Measurements from ENCODE around the gene DENND1C.
"Not testable (repeated sequence)": the region's sequence is repeated elsewhere in the genome, so short reads cannot be mapped to it uniquely, and the experiment has no call there.

DENND1C gene

DNA sequence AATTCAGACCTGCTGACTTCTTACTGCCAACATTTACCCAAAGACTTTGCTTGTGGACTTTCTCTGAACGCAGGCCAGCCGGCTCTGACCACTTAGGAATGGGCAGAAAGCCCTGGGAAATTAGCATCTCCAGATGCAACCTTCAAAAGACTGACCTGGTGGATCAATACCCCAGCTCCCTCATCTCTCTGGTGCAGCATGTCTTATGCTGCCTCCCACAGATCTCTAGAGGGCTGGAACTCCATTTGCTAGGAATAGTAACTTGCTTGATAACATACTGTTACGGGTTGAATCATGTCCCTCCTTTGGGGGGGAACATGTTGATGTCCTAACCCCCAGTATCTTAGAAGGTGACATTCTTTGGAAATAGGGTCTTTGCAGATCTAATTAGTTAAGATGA lies 35.1 kb downstream of the DENND1C start:
- Histone ChIP-seq H3K27ac (ENCODE audit: low read depth, low read length) (no peak overlapping the region), H3K9ac (ENCODE audit: low read length in 5 of 5) (no peak overlapping the region), H3K9me3 (ENCODE audit: control insufficient read depth in 5 of 5, low read length in 5 of 5) (peaks cover 0 to 3% (median 0%) of the 10 kb centered on the region in 5 donors), H3K27me3 (ENCODE audit: control insufficient read depth in 5 of 5, insufficient read depth in 4 of 5, low read length in 5 of 5) (no peaks in the 10 kb centered on the region), H3K4me3 (ENCODE audit: low read depth in 1 of 5, low read length in 5 of 5) (no peak overlapping the region), H3K4me1 (ENCODE audit: control insufficient read depth in 5 of 5, insufficient read depth in 5 of 5, low read length in 5 of 5) (no peaks in the 10 kb centered on the region), H3K36me3 (ENCODE audit: control insufficient read depth in 5 of 5, insufficient read depth in 5 of 5, low read length in 5 of 5) (peaks cover 0 to 13% (median 2%) of the 10 kb centered on the region in 5 donors)

GRCh38 chr19:6443986-6444385 lies 37.6 kb downstream of the DENND1C start:
- Histone ChIP-seq H3K9ac (ENCODE audit: low read length in 5 of 5) (no peak overlapping the region), H3K27ac (ENCODE audit: low read depth, low read length) (no peak overlapping the region), H3K27me3 (ENCODE audit: control insufficient read depth in 5 of 5, insufficient read depth in 4 of 5, low read length in 5 of 5) (no peaks in the 10 kb centered on the region), H3K9me3 (ENCODE audit: control insufficient read depth in 5 of 5, low read length in 5 of 5) (peaks cover 0 to 3% (median 0%) of the 10 kb centered on the region in 5 donors), H3K4me3 (ENCODE audit: low read depth in 1 of 5, low read length in 5 of 5) (no peak overlapping the region), H3K4me1 (ENCODE audit: control insufficient read depth in 5 of 5, insufficient read depth in 5 of 5, low read length in 5 of 5) (no peaks in the 10 kb centered on the region), H3K36me3 (ENCODE audit: control insufficient read depth in 5 of 5, insufficient read depth in 5 of 5, low read length in 5 of 5) (peaks cover 0 to 9% (median 2%) of the 10 kb centered on the region in 5 donors)

DNA sequence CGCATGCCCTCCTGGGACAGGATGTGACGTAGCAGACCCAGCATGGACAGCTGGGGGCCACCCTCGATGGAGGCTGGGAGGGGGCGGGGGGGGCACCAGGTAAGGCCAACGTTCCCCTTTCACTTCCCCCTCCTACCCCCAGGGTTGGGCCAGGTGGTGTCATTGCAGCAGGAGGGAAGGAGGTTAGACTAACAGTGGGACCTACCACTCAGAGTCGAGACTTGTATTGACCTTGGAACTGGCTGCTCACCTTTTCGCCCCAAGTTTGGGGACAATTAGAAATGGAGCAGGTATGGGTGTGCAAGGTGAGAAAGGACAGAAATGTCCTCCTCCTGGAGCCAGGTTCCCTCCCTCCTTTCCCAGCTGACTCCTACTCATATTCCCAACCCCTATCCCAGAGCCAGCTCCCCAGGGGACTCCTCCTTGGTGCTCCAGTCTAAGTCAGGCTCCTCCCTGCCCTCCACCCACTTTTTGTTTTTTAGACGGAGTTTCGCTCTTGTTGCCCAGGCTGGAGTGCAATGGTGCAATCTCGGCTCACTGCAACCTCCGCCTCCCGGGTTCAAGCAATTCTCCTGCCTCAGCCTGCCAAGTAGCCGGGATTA lies 39.4 kb downstream of the DENND1C start:
- H3K4me3 ChIP-seq (ENCODE audit: low read depth in 1 of 5, low read length in 5 of 5): no peak overlapping the region
- no peak overlapping the region for H3K27ac ChIP-seq (ENCODE audit: low read depth, low read length)
- peaks cover 0 to 3% (median 0%) of the 10 kb centered on the region in 5 donors for H3K9me3 ChIP-seq (ENCODE audit: control insufficient read depth in 5 of 5, low read length in 5 of 5)
- peaks cover 0 to 2% (median 0%) of the 10 kb centered on the region in 5 donors for H3K27me3 ChIP-seq (ENCODE audit: control insufficient read depth in 5 of 5, insufficient read depth in 4 of 5, low read length in 5 of 5)
- H3K9ac ChIP-seq (ENCODE audit: low read length in 5 of 5): no peak overlapping the region
- H3K36me3 ChIP-seq (ENCODE audit: control insufficient read depth in 5 of 5, insufficient read depth in 5 of 5, low read length in 5 of 5): peaks cover 0 to 7% (median 2%) of the 10 kb centered on the region in 5 donors
- H3K4me1 ChIP-seq (ENCODE audit: control insufficient read depth in 5 of 5, insufficient read depth in 5 of 5, low read length in 5 of 5): no peaks in the 10 kb centered on the region

DNA sequence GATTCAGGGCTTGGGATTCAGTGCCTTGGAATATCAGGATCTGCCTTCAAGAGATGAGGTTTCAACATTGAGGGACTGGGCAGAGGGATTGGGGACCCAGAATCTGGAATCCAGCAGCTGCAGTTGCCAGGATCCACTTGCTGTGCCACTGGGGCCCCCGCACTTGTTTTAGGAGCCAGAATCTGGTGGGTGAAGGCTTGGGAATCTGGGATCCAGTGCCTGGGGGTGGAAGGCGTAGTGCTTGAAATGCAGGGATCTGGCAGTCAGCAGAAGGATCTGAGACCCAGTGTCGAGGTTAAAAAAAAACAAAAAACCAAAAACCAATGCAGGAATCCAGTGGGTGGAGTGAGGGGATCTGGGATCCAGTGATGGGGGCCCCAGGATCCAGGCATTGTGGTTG lies 40.7 kb downstream of the DENND1C start:
- Histone ChIP-seq H3K4me3 (ENCODE audit: low read depth in 1 of 5, low read length in 5 of 5) (no peak overlapping the region), H3K36me3 (ENCODE audit: control insufficient read depth in 5 of 5, insufficient read depth in 5 of 5, low read length in 5 of 5) (peaks cover 0 to 2% (median 0%) of the 10 kb centered on the region in 5 donors), H3K9ac (ENCODE audit: low read length in 5 of 5) (no peak overlapping the region), H3K9me3 (ENCODE audit: control insufficient read depth in 5 of 5, low read length in 5 of 5) (no peaks in the 10 kb centered on the region), H3K27me3 (ENCODE audit: control insufficient read depth in 5 of 5, insufficient read depth in 4 of 5, low read length in 5 of 5) (peaks cover 0 to 2% (median 0%) of the 10 kb centered on the region in 5 donors), H3K4me1 (ENCODE audit: control insufficient read depth in 5 of 5, insufficient read depth in 5 of 5, low read length in 5 of 5) (no peaks in the 10 kb centered on the region), H3K27ac (ENCODE audit: low read depth, low read length) (no peak overlapping the region)

DNA sequence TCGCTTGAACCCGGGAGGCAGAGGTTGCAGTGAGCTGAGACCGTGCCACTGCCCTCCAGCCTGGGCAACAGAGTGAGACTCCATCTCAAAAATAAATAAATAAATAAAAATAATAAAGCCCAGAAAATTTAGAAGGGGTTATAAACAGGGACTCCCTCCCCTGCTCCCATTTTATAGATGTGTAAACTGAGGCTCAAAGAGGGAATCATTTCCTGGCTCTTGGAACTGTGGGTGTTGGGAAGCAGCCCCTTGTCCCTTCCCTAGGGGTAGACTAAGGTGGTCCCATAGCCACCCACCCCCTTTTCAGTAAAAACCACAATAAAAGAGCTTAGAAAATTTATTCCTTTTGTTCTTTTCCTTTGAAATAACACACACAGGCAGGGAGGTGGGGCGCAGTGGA lies 41.8 kb downstream of the DENND1C start:
- Histone ChIP-seq H3K9me3 (ENCODE audit: control insufficient read depth in 5 of 5, low read length in 5 of 5) (no peaks in the 10 kb centered on the region), H3K27ac (ENCODE audit: low read depth, low read length) (no peak overlapping the region), H3K9ac (ENCODE audit: low read length in 5 of 5) (no peak overlapping the region), H3K4me1 (ENCODE audit: control insufficient read depth in 5 of 5, insufficient read depth in 5 of 5, low read length in 5 of 5) (no peaks in the 10 kb centered on the region), H3K4me3 (ENCODE audit: low read depth in 1 of 5, low read length in 5 of 5) (no peak overlapping the region), H3K36me3 (ENCODE audit: control insufficient read depth in 5 of 5, insufficient read depth in 5 of 5, low read length in 5 of 5) (no peaks in the 10 kb centered on the region), H3K27me3 (ENCODE audit: control insufficient read depth in 5 of 5, insufficient read depth in 4 of 5, low read length in 5 of 5) (peaks cover 0 to 2% (median 0%) of the 10 kb centered on the region in 5 donors)

- H3K9ac ChIP-seq (ENCODE audit: low read length in 5 of 5): no peak within 1 kb of the TSS
- no peak within 1 kb of the TSS for H3K4me3 ChIP-seq (ENCODE audit: low read depth in 1 of 5, low read length in 5 of 5)
- H3K27ac ChIP-seq (ENCODE audit: low read depth, low read length): no peak within 1 kb of the TSS
- no peaks in the 10 kb centered on the region for H3K36me3 ChIP-seq (ENCODE audit: control insufficient read depth in 5 of 5, insufficient read depth in 5 of 5, low read length in 5 of 5)
- H3K9me3 ChIP-seq (ENCODE audit: control insufficient read depth in 5 of 5, low read length in 5 of 5): no peaks in the 10 kb centered on the region
- peaks cover 0 to 2% (median 0%) of the 10 kb centered on the region in 5 donors for H3K27me3 ChIP-seq (ENCODE audit: control insufficient read depth in 5 of 5, insufficient read depth in 4 of 5, low read length in 5 of 5)
- H3K4me1 ChIP-seq (ENCODE audit: control insufficient read depth in 5 of 5, insufficient read depth in 5 of 5, low read length in 5 of 5): no peaks in the 10 kb centered on the region
Observed at GRCh38 chr19:6433663-6434062, 47.9 kb downstream of the DENND1C start, which contains the start of gene SLC25A41. SLC25A41 (minus strand) TSS chr19:6433763; CDS start chr19:6433693, 70 bp downstream.

- H3K36me3 ChIP-seq (ENCODE audit: control insufficient read depth in 5 of 5, insufficient read depth in 5 of 5, low read length in 5 of 5): no peaks in the 10 kb centered on the region
- H3K27me3 ChIP-seq (ENCODE audit: control insufficient read depth in 5 of 5, insufficient read depth in 4 of 5, low read length in 5 of 5): peaks cover 0 to 2% (median 0%) of the 10 kb centered on the region in 5 donors
- no peak overlapping the region for H3K27ac ChIP-seq (ENCODE audit: low read depth, low read length)
- no peaks in the 10 kb centered on the region for H3K9me3 ChIP-seq (ENCODE audit: control insufficient read depth in 5 of 5, low read length in 5 of 5)
- H3K9ac ChIP-seq (ENCODE audit: low read length in 5 of 5): no peak overlapping the region
- H3K4me1 ChIP-seq (ENCODE audit: control insufficient read depth in 5 of 5, insufficient read depth in 5 of 5, low read length in 5 of 5): no peaks in the 10 kb centered on the region
- no peak overlapping the region for H3K4me3 ChIP-seq (ENCODE audit: low read depth in 1 of 5, low read length in 5 of 5)
Observed at GRCh38 chr19:6433165-6433564, 48.4 kb downstream of the DENND1C start.

DNA sequence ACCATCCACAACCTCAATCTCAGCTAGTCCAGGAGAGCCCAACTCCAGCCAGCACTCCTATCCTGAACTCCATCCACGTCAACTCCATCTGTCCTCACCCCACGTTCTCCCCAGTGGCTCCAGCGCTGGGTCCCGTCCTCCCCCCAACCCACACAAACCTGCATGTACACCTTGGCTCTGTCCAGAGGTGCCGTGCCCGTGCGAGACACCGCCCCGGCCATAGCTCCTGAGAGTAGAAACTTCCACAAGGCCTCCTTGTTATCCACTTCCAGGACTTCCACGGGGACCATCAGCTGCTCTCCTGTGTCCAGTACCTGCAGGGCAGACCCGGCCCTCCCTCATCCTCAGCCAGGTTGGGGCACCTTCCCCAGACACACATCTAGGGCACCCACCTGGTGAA lies 49.7 kb downstream of the DENND1C start:
- Histone ChIP-seq H3K9ac (ENCODE audit: low read length in 5 of 5) (no peak overlapping the region), H3K4me3 (ENCODE audit: low read depth in 1 of 5, low read length in 5 of 5) (no peak overlapping the region), H3K27me3 (ENCODE audit: control insufficient read depth in 5 of 5, insufficient read depth in 4 of 5, low read length in 5 of 5) (no peaks in the 10 kb centered on the region), H3K27ac (ENCODE audit: low read depth, low read length) (no peak overlapping the region), H3K4me1 (ENCODE audit: control insufficient read depth in 5 of 5, insufficient read depth in 5 of 5, low read length in 5 of 5) (no peaks in the 10 kb centered on the region), H3K36me3 (ENCODE audit: control insufficient read depth in 5 of 5, insufficient read depth in 5 of 5, low read length in 5 of 5) (no peaks in the 10 kb centered on the region), H3K9me3 (ENCODE audit: control insufficient read depth in 5 of 5, low read length in 5 of 5) (no peaks in the 10 kb centered on the region)

DNA sequence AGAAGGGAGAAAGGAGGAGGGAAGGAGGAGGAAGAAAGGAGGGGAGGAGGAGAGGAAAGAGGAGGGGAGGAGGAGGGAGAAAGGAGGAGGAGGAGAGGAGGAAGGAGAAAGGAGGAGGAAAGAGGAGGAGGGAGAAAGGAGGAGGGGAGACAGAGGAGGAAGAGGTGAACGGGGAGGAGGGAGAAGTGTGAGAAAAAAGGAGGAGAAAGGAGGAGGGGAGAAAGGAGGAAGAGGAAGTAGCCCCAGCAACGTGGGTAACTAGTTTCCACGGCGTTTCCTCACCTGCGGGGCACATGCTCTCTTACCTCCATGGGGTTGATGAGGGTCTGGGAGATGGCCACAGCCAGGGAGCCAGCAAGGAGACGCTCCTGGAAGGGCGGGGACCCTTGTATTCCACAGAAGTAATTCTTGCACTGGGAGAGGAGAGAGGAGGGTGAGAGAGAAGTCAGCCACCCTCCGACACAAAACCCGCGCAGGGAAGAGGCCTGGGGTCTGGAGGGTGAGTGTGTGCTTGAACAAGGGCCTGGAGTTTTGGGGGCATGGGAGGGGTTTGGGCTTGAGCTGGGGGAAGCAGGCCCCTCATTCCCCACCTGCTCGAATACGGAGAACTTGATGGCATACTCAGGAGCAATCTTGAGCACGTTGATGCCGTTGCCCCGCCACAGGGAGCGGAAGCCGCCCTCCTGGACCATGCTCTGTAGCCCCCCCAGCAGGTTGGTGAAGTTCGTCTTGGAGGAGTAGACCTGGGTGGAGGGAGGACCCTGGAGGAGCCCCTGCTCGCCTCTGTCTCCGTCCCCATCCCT lies 52.0 kb downstream of the DENND1C start:
- H3K36me3 ChIP-seq (ENCODE audit: control insufficient read depth in 5 of 5, insufficient read depth in 5 of 5, low read length in 5 of 5): no peaks in the 10 kb centered on the region
- H3K27ac ChIP-seq (ENCODE audit: low read depth, low read length): no peak overlapping the region
- H3K9ac ChIP-seq (ENCODE audit: low read length in 5 of 5): no peak overlapping the region
- H3K4me1 ChIP-seq (ENCODE audit: control insufficient read depth in 5 of 5, insufficient read depth in 5 of 5, low read length in 5 of 5): peaks cover 0 to 7% (median 6%) of the 10 kb centered on the region in 5 donors
- no peaks in the 10 kb centered on the region for H3K27me3 ChIP-seq (ENCODE audit: control insufficient read depth in 5 of 5, insufficient read depth in 4 of 5, low read length in 5 of 5)
- no peak overlapping the region for H3K4me3 ChIP-seq (ENCODE audit: low read depth in 1 of 5, low read length in 5 of 5)
- peaks cover 0 to 3% (median 0%) of the 10 kb centered on the region in 5 donors for H3K9me3 ChIP-seq (ENCODE audit: control insufficient read depth in 5 of 5, low read length in 5 of 5)

- not testable (repeated sequence) for H3K27me3 ChIP-seq (ENCODE audit: control insufficient read depth in 5 of 5, insufficient read depth in 4 of 5, low read length in 5 of 5); H3K9ac ChIP-seq (ENCODE audit: low read length in 5 of 5); H3K36me3 ChIP-seq (ENCODE audit: control insufficient read depth in 5 of 5, insufficient read depth in 5 of 5, low read length in 5 of 5); H3K4me3 ChIP-seq (ENCODE audit: low read depth in 1 of 5, low read length in 5 of 5); H3K27ac ChIP-seq (ENCODE audit: low read depth, low read length); H3K4me1 ChIP-seq (ENCODE audit: control insufficient read depth in 5 of 5, insufficient read depth in 5 of 5, low read length in 5 of 5); H3K9me3 ChIP-seq (ENCODE audit: control insufficient read depth in 5 of 5, low read length in 5 of 5)
Observed at GRCh38 chr19:6428692-6429418, 52.7 kb downstream of the DENND1C start.

Data from subcutaneous abdominal adipose tissue (tissue), 5 donors.